Measurements from ENCODE around the gene TPSB2.

The TPSB2 gene

DNA sequence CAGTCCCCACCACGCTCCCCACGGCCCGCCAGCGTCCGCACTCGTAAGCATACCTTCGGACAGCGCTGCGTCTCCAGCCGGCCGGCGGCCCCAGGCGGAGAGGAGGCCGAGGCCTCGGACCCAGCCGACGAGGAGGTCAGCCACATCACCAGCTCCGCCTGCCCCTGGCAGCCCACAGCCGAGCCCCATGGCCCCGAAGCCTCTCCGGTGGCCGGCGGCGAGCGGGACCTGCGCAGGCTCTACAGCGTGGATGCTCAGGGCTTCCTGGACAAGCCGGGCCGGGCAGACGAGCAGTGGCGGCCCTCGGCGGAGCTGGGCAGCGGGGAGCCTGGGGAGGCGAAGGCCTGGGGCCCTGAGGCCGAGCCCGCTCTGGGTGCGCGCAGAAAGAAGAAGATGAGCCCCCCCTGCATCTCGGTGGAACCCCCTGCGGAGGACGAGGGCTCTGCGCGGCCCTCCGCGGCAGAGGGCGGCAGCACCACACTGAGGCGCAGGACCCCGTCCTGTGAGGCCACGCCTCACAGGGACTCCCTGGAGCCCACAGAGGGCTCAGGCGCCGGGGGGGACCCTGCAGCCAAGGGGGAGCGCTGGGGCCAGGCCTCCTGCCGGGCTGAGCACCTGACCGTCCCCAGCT lies 9.8 kb downstream of the TPSB2 start:
- no peak for DNase-seq (ENCODE audit: low read depth)

DNA sequence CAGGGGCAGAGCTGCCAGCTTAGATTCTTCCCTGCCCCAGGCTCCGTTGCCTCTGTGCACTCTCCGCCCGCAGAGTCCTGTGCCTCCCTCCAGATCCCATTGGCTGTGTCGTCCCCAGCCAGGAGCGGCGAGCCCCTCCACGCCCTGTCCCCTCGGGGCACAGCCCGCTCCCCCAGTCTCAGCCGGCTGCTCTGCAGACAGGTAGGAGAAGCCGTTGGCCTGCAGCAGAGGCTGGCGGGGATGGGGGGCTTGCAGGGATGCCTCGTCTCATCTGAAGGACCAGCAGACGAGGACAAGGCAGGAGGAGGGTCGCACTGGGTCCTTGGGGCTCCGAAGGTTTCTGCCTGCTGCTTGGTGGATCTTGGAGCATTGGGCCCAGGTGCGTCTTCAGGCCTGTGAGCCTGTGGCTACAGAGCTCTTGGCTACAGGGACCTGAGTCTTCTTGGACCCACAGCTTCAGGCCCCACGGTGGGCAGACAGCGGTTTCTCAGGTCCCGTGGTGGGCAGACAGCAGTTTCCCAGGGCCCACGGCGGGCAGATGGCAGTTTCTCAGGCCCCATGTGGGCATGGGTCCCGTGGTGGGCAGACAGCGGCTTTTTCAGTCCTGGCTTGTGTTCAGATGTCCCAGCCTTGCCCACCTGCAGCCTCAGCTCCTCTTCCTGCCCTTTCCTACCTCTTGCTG lies 10.9 kb downstream of the TPSB2 start:
- DNase-seq (ENCODE audit: low read depth) = no peak

DNA sequence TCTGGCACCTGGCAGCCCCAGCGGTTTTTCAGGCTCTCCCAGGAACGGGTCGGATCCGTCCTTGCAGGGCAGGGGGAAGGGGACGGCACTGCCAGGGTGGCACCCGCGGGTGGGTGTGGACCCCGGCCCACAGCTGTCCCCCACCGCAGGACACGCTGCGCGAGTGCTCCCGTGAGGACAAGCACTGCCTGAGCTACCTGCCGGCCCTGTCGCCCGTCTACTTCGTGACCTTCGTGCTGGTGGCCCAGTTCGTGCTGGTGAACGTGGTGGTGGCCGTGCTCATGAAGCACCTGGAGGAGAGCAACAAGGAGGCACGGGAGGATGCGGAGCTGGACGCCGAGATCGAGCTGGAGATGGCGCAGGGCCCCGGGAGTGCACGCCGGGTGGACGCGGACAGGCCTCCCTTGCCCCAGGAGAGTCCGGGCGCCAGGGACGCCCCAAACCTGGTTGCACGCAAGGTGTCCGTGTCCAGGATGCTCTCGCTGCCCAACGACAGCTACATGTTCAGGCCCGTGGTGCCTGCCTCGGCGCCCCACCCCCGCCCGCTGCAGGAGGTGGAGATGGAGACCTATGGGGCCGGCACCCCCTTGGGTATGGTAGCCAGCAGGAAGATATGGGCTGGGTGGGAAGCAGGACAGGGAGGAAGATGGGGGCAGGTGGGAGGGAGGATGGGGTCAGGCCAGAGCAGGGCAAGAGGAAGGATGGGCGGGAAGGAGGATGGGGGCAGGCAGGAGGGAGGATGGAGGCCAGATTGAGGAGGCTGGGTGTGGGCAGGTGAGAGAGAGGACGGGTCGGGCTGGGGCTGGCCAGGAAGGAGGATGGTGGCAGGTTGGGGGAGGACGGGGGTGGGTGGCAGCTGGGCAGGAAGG lies 11.7 kb downstream of the TPSB2 start:
- DNase-seq (ENCODE audit: low read depth) = no peak

DNA sequence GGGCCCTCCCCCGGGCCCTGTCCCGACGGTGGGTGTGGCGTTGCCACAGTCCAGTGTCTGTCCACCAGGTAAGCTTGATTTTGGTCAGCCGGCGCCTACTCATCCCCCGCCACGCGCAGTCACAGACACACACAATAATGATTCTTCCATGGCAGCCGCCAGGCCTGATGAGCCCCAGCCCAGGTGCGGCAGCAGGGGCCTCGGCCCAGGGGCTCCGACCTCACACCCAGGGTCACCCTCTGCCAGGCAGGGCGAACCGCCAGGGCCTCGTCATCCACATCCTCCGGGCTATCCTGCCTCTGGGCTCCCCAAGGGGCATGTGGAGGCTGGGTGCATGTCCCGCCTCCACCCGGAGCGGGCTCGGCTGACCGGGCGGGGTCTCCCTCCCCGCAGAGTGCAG lies 12.5 kb downstream of the TPSB2 start:
- DNase-seq (ENCODE audit: low read depth) = no peak

DNA sequence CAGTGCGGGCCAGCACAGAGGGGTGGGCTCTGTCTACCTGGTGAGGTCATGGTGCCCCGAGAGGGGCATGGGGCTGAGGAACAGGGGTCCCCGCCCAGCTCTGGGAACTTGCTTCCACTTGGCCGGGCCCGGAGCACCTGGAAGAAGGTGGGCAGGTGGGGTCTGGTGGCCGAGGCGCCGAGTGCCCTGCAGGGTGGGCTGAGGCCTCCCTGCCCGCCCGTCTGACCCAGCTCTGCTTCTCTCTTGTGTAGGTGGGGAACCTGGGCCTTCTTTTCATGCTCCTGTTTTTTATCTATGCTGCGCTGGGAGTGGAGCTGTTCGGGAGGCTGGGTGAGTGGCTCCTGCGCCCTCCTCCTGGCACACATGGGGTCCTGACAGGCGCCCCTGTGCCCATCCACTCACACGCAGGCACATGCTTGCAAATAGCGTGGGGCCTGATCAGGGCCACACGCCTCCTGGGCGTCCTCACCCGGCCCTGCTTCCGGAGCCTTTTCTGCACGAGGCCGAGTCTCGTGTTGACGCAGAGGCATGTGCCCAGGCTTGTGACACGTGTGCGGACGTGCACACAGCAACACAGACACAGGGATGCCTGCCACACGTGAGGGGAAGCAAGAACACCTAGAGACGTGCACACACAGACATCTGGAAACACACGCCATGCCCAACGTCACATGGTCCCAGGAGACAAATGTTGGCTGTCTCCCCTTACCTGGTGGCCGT lies 13.1 kb downstream of the TPSB2 start:
- DNase-seq (ENCODE audit: low read depth) = no peak

DNA sequence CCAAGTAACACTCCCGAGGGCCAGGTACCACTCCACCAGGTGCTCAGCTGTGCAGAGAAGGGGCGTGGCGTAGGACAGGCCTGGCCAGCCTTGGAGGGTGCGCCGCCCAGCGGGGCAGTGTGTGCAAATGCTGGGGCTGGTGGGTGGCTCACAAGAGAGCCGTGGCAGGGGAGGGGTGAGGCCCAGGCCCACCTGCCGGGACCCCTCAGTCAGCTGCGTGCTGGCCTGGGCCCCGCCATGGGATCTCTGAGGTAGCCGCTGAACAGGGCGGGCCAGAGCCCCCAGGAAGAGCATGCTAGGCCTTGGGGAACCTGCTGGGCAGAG lies 13.7 kb downstream of the TPSB2 start:
- DNase-seq (ENCODE audit: low read depth) = no peak

DNA sequence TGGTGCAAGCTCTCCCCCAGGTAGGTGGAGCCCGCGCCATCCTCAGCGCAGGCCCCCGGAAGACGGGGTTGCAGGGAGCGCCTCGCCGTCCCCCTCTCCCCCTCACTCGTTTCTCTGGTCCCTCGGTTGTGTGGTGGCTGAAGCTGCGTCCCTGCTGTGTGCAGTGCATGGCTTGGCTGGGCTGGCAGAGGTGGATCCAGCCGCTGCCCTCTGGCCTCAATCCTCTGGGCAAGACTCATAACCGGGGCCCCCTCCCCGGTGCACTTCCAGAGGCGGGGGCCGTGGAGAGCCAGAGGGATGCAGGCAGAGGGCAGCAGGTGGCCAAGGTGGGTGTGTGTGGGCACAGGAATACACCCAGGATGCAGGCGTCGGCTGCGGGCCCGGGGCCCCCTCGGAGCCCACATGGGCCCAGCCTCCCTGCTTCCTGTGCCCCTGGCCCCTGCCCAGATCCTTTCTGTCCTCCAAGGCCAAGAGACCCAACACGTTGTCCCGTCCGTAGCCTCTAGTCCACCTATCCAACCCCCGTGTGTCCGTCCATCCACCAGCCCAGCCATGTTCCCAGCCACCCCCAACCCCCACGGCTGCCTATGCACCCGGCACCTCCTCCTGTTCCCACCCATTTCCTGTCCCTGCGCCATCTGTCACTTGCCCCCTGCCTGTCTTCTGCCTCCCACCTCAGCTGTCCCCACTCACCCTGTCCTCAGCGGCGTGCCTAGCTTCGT lies 14.2 kb downstream of the TPSB2 start:
- DNase-seq (ENCODE audit: low read depth) = no peak

DNA sequence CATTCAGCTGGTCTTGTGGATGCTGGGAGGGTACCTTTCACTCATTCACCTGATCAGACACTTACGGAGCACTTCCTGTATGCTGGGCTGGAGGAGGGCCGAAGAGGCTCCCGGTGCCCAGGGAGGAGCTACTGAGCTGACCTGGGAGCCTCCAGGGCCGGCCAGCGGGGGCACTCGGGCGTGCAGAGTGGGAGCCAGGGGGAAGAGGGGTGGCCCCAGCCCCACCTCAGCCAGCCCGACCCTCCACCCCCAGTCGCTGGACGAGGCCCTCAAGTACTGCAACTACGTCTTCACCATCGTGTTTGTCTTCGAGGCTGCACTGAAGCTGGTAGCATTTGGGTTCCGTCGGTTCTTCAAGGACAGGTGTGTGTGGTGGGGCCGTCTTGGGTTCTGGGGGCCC lies 15.3 kb downstream of the TPSB2 start:
- DNase-seq (ENCODE audit: low read depth) = no peak

DNA sequence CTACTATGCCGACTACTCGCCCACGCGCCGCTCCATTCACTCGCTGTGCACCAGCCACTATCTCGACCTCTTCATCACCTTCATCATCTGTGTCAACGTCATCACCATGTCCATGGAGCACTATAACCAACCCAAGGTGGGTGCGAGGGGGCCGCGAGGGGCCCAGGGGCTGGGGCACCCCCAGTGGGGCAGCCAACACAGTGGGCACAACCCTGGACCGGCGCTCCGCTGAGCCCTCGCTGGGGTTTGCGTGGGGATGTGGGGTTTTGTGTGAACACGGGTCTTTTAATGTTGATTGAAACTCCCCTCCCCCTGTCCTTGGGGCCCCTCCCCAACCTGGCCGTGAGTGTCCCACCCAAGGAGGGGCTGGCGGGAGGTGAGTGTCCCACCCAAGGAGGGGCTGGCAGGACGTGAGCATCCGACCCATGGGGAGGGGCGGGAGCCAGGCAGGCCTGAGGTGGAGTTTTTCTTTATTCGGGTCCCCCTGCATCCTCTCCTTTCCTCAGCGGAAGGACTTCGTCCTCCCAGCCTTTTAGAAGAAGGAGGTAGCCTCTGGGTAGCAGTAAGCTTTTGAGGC lies 16.1 kb downstream of the TPSB2 start:
- DNase-seq (ENCODE audit: low read depth) = no peak

DNA sequence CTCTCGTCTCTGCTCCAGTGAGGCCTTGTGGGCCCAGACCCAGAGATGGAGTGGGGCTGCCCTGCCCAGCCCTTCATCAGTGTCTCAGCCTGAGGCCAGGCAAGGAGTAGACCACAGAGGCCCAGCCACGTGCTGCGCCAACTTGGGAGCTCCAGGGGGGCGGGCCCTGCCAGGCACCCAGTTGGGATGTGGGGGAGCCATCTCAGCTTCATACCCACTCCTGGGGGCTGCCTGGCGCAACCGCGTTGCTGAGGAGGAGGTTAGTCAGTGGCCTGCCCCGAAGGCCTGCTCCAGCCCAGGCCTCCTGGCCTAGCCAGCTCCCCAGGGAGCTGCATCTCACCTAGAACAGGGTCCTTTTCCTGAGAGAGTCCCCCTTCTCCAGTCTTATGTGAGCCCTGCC lies 16.8 kb downstream of the TPSB2 start:
- no peak for DNase-seq (ENCODE audit: low read depth)

DNA sequence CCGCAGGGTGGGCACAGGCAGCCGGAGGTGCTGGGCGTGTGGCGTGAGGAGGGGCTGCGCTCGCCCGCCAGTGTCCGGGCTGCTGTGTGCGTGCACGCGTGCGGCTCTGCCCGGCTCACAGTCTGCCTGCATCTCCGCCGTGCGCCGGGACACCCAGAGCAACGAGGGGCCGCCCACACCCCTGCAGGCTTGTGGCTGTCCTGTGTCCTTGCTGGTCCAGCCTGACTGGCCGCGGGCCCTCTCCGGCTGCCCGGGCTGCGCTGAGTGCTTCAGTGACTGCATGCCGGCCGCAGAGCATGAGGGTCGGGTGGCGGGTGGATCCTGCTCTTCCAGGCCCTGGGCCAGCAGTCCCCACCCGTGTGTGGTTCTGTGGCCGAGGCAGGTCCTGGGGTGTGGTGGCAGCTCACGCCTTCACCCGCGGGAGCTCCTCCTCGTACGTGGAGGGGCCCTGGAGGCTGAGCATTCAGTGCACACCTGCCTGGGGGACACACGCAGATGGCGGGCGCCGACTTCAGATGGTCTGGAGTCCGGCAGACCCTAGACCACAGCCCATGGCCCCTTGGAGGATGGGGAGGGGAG lies 17.3 kb downstream of the TPSB2 start:
- DNase-seq (ENCODE audit: low read depth) = no peak

DNA sequence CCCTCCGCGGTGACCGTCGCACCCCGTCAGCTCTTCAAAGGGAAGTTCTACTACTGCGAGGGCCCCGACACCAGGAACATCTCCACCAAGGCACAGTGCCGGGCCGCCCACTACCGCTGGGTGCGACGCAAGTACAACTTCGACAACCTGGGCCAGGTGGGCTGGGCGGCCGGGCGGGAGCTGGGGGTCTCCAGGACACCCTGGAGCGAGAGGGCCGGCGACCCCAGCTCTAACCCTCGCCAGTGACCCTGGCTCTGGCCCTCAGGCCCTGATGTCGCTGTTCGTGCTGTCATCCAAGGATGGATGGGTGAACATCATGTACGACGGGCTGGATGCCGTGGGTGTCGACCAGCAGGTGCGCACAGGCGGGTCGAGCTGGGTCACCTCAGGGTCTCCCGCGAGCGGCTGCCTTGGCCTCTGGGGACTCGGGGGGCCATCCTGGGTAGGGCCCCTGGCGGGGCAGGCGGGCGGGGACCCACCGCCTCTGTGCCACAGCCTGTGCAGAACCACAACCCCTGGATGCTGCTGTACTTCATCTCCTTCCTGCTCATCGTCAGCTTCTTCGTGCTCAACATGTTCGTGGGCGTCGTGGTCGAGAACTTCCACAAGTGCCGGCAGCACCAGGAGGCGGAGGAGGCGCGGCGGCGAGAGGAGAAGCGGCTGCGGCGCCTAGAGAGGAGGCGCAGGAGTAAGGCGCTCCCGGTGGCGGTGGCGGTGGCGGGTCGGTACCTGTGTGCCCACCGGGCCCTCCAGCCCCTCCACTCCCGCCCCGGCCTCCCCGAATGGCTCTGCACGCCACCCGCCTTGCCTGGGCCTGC lies 18.3 kb downstream of the TPSB2 start:
- DNase-seq (ENCODE audit: low read depth) = no peak

DNA sequence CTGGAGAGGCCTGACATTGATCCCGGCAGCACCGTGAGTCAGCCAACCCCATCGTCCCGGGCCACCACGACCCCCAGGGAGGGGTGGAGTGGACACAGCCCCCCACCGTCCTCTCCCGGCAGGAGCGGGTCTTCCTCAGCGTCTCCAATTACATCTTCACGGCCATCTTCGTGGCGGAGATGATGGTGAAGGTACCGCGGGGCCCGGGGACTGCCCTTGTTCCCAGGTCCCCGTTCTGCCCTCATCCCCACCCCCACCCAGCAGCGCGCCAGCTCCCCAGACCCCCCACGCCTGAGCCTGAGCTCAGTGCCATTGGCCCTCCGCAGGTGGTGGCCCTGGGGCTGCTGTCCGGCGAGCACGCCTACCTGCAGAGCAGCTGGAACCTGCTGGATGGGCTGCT lies 19.5 kb downstream of the TPSB2 start:
- no peak for DNase-seq (ENCODE audit: low read depth)

DNA sequence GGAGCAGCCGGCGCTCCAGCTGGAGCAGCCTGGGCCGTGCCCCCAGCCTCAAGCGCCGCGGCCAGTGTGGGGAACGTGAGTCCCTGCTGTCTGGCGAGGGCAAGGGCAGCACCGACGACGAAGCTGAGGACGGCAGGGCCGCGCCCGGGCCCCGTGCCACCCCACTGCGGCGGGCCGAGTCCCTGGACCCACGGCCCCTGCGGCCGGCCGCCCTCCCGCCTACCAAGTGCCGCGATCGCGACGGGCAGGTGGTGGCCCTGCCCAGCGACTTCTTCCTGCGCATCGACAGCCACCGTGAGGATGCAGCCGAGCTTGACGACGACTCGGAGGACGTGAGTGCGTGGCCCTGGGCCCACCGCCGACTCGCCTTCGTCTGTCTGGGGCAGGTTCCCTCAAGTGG lies 20.9 kb downstream of the TPSB2 start:
- DNase-seq (ENCODE audit: low read depth) = no peak

DNA sequence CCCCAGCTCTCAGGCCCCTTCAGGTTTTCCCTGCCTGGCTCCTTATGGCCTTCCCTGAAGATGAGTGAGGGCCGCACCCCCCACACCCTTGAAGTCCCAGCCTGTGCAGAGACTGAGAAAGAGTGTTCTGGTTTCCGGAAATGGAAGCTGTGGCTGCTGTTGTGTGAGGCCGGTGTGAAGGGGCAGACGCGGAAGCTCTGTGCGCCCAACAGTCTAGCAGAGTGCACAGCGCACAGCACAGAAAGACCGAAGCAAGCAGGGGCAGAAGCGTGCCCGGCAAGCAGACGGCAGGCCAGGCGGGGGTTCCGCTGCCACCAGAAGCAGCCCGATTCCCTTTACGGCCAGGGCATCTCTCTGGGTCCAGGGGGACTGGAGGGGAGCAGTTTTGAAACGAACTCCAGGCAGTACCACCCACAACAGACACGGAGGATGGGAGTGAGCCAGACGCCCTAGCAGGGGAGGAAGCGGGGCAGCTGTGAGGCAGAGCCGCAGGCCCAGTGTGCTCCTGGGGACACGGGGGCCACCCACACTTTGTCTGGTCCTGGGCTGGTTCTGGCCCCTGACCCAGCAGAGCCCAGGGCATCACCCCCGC lies 21.6 kb downstream of the TPSB2 start:
- no peak for DNase-seq (ENCODE audit: low read depth)

DNA sequence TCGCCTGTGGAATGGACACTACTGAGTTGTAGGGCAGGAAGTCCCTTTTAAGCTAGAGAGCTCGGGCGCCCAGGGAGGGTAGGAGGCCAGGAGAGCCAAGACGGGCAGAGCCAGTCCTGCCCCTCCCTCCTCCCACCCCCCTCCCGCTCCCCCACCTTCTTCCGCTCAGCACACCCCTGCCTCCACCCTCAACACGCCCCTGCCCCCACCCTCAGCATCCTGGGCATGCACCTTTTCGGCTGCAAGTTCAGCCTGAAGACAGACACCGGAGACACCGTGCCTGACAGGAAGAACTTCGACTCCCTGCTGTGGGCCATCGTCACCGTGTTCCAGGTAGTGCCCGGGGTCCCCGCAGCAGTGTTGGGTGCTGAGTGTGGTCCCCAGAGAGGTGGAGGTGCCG lies 23.2 kb downstream of the TPSB2 start:
- no peak for DNase-seq (ENCODE audit: low read depth)

DNA sequence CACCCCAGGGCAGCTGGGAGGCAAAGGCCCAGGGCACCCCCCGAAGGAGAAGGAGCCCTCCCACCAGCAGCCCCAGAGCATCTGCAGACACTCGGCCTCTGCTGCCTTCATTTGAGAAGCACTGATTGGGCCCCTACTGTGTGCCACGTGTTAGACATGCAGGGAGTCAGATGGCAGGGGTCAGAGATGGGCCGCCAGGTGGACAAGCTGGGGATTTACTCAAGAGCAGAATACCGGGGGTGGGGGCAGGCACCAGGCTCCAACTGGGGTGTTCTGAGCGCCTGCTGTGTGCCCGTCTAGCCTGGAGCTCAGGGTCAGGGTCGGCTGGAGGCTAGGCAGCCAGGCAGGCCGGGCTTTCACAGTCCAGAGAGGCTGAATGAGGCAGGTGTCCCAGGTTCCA lies 23.7 kb downstream of the TPSB2 start:
- DNase-seq (ENCODE audit: low read depth) = no peak

DNA sequence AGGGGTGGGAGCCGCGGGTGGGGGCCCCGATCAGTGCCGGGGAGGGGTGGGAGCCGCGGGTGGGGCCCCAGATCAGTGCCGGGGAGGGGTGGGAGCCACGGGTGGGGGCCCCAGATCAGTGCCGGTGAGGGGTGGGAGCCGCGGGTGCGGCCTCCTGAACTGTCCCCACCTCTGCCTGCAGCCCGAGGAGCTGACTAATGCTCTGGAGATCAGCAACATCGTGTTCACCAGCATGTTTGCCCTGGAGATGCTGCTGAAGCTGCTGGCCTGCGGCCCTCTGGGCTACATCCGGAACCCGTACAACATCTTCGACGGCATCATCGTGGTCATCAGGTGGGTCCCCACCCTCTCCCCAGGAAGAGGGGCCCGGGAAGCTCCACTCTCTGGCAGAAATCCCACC lies 25.1 kb downstream of the TPSB2 start:
- no peak for DNase-seq (ENCODE audit: low read depth)

DNA sequence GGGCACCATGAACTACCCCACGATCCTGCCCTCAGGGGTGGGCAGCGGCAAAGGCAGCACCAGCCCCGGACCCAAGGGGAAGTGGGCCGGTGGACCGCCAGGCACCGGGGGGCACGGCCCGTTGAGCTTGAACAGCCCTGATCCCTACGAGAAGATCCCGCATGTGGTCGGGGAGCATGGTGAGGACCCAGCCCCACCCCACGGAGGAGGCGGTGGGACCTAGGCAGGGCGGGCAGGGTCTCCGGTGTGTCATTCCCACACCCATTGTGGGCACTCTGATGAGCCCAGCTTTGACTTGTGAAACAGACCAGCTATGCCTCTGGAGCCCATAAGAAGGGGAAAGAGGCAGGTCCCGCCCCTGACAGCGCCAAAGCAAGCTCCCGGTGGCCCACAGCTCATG lies 27.7 kb downstream of the TPSB2 start:
- no peak for DNase-seq (ENCODE audit: low read depth)

DNA sequence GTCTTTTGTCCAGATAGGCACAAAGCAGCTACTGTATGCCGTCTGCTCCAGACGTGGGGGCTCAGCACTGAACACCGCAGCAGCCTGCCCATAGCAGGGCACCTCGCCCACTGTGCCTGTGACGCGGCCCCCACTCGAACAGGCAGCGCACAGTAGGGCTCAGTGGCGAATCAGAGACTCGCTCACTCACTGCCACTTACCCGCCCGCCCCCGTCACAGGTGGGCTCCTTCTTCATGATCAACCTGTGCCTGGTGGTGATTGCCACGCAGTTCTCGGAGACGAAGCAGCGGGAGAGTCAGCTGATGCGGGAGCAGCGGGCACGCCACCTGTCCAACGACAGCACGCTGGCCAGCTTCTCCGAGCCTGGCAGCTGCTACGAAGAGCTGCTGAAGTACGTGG lies 28.5 kb downstream of the TPSB2 start:
- no peak for DNase-seq (ENCODE audit: low read depth)
